Adrenal gland (tissue), 5 donors: ENCODE results near the gene EEF1AKMT3.

Experiments used
- POLR2A ChIP-seq, 2 donors: fragments of 450-650 bp; IDR thresholded peaks; one replicate each; pipeline ENCODE4 v1.6.1; 2017; ENCODE audit warnings: antibody characterized with exemption in 2 of 2, mild to moderate bottlenecking in 2 of 2, moderate library complexity in 1 of 2
- TF ChIP-seq, protein P1 (sequence below), 6 experiments: fragments of 450-650 bp in 4 of 6; fragments of 200-600 bp in 2 of 6; sonication (generic) in 1 of 6; IDR thresholded peaks; 1 replicate in 5 of 6; 2 replicates in 1 of 6; pipeline versions ENCODE4 v1.5.1 to v1.8.0; 2016 to 2021; ENCODE audit warnings: antibody characterized with exemption in 6 of 6, mild to moderate bottlenecking in 2 of 6, moderate library complexity in 1 of 6
- donor health status: DM: no; HTN: no; CAD: no.

DNA sequence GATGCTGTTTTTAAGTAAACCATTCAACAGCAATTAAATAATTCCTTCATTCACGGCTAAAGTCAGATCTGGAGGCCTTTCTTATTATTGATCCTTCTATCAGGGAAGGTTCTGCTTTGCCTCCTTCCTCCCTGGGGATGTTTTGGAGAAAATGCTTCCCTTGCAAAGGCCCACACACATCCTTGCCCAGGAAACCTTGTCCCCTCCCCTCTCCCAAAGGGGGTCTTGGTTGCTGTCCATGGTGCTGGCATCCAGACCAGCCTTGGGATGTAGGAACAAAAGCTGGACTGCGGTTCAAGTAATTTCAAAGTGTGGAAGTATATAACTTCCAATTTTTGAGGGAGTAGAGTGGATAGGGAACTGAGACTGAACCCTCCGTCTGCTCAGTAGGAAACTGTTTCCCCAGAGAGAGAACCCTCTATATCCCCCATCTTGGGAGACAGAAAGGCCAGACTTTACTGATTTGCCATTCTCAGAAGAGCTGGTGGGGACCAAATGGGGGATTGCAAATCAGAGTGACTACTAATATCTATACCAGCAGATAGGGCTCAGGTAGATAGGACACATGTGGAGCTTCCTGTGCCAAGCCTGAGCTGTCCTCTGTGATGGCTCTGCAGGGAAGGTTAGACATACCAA, 11.9 kb upstream of the EEF1AKMT3 start:
- no peak for TF ChIP-seq POLR2A (IDR thresholded peaks at IDR 0.05)
- TF ChIP-seq, protein P1, sequence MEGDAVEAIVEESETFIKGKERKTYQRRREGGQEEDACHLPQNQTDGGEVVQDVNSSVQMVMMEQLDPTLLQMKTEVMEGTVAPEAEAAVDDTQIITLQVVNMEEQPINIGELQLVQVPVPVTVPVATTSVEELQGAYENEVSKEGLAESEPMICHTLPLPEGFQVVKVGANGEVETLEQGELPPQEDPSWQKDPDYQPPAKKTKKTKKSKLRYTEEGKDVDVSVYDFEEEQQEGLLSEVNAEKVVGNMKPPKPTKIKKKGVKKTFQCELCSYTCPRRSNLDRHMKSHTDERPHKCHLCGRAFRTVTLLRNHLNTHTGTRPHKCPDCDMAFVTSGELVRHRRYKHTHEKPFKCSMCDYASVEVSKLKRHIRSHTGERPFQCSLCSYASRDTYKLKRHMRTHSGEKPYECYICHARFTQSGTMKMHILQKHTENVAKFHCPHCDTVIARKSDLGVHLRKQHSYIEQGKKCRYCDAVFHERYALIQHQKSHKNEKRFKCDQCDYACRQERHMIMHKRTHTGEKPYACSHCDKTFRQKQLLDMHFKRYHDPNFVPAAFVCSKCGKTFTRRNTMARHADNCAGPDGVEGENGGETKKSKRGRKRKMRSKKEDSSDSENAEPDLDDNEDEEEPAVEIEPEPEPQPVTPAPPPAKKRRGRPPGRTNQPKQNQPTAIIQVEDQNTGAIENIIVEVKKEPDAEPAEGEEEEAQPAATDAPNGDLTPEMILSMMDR (IDR thresholded peaks at IDR 0.05): no peak
